NCI-H748 (cell line): Measurements from ENCODE around the gene NLRP12.
"Not testable (repeated sequence)": the region's sequence is repeated elsewhere in the genome, so short reads cannot be mapped to it uniquely, and the experiment has no call there.

Experiments used
- DNase-seq: peaks from one replicate; lab custom pipeline; 2025; ENCODE audit not compliant: unreplicated experiment; lab: John Stamatoyannopoulos, UW

NLRP12 gene, protein sequence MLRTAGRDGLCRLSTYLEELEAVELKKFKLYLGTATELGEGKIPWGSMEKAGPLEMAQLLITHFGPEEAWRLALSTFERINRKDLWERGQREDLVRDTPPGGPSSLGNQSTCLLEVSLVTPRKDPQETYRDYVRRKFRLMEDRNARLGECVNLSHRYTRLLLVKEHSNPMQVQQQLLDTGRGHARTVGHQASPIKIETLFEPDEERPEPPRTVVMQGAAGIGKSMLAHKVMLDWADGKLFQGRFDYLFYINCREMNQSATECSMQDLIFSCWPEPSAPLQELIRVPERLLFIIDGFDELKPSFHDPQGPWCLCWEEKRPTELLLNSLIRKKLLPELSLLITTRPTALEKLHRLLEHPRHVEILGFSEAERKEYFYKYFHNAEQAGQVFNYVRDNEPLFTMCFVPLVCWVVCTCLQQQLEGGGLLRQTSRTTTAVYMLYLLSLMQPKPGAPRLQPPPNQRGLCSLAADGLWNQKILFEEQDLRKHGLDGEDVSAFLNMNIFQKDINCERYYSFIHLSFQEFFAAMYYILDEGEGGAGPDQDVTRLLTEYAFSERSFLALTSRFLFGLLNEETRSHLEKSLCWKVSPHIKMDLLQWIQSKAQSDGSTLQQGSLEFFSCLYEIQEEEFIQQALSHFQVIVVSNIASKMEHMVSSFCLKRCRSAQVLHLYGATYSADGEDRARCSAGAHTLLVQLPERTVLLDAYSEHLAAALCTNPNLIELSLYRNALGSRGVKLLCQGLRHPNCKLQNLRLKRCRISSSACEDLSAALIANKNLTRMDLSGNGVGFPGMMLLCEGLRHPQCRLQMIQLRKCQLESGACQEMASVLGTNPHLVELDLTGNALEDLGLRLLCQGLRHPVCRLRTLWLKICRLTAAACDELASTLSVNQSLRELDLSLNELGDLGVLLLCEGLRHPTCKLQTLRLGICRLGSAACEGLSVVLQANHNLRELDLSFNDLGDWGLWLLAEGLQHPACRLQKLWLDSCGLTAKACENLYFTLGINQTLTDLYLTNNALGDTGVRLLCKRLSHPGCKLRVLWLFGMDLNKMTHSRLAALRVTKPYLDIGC

DNA sequence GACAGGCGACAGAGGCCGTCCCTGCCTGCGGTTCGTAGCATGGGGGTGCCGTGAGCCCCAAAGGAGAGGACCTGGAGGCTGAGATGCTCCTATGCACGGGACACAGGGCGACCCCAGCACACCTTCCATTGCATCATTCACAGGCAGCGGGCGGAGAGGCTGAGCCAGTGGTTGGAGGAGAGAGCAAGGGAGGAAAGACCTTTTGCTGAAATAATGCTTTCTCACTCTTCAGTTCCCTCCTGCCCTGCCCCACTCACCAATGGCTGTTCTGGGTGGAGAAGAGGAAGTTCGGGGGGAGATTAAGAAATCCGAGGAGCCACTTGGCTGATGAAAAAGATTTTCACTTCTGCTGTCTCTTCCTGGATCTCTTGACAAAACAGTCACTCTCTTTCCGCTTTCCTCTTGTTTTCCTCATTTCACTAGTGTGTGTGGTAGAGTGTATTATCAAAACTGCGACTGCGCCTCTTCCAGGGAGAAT is at the start of gene NLRP12:
NLRP12 (minus strand) TSS at position 181 of the 478 bp plus-strand sequence; CDS start at position 41, 140 bp downstream.
- no peak for DNase-seq

DNA sequence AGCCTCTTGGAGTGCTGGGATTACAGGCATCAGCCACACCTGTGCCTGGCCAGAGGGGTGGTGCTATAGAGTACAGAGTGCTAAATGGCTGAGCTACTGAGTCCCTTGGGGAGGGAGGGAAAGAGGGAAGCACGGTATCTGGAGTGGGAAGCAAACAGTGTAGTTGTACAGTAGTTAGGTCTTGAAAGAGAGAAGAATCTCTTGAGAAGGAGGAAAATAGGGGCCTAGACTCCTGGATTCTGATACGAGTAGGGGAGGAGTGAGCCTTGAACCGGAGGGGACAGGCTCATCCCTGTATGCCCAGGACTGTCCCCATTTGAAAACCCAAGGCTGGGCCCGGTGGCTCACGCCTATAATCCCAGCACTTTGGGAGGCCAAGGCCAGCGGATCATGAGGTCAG is 48.6 kb upstream of the NLRP12 start:
- no peak for DNase-seq

DNA sequence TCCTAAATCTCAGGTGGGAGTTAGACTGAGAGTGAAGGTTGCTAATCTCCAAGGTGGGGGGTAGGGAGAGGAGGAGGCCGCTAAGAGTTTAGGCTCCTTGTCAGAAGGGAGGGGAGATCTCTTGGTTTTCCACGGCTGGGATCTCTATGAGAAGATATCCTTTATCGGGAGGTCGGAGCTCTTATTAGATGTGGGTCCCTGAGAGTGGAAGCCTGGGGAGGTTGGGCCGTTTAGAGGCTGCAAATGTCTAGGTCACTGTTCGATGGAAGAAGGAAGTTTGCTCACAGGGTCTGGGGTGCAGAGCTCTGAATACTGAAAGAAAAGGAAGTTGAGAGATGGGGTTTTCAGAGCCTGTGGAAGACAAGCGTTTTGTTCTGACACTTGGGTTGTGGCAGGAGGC is 47.3 kb upstream of the NLRP12 start:
- no peak for DNase-seq

DNA sequence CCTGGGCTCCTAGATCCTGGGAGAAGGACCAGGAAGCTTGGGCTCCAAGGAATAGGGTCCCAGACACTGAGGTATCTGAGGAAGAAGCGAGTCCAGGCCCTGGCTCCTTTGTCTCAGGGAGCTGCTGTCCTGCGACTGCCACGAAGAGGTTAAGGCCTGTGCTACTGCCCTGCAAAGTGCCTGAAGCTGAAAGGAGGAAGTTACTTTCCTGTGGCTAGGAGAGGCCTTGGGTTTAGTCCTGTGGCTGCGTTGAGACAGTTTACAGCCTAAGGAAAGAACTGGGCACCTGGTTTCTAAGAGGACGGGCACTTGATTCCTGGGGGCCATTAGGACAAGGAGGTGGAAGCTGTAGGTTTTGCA is 46.4 kb upstream of the NLRP12 start:
- no peak for DNase-seq

DNA sequence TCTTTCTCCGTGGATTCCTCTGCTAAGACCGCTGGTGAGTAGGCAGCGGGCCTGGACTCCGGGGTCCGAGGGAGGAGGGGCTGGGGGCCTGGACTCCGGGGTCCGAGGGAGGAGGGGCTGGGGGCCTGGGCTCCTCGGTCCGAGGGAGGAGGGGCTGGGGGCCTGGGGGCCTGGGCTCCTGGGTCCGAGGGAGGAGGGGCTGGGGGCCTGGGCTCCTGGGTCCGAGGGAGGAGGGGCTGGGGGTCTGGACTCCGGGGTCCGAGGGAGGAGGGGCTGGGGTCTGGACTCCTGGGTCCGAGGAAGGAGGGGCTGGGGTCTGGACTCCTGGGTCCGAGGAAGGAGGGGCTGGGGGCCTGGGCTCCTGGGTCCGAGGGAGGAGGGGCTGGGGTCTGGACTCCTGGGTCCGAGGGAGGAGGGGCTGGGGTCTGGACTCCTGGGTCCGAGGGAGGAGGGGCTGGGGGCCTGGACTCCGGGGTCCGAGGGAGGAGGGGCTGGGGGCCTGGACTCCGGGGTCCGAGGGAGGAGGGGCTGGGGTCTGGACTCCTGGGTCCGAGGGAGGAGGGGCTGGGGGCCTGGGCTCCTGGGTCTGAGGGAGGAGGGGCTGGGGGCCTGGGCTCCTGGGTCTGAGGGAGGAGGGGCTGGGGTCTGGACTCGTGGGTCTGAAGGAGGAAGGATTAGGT is 45.8 kb upstream of the NLRP12 start:
- DNase-seq = not testable (repeated sequence)

DNA sequence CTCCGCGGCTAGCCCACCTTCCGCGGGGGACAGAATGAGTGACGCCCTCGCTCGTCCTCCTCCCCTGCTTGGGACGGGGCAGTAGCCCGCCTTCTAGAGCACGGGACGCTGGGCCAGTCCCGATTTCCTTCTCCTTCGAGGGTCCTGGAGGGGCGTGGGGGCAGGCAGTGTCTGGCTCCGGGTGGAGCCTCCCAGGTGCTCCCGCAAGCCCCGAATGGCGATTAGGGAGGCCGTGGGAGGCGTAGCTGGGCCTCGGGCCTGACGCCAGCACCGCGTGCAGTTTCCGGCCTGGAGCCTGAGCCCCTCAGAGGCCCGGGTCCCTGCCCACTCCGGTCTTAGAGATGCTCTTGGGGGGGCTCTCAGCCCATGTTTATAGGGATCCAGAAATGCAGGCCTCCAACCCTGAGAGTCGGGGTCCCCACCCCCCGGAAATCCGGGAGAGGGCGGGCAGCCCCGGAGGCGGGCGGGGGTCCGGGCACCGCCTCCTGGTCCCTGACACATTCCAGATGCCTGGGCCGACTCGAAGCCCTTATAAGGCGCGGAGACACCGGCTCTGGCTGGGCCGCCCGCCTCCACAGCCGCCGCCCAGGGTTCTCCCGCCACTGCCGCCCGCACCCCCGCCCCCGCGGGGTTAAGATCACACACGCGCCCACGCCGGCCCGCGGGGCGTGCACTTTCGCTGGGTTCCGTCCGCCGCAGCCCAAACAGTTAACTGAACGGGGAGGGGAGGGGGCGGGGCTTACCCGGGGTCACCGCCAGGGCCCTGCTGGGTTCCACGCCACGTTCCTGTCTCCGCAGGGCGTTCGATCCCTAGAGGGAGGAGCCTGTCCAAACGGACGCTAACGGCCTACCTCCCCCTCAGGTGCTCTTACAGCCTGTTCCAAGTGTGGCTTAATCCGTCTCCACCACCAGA is 45.0 kb upstream of the NLRP12 start:
- peak; percentile 89 for DNase-seq

DNA sequence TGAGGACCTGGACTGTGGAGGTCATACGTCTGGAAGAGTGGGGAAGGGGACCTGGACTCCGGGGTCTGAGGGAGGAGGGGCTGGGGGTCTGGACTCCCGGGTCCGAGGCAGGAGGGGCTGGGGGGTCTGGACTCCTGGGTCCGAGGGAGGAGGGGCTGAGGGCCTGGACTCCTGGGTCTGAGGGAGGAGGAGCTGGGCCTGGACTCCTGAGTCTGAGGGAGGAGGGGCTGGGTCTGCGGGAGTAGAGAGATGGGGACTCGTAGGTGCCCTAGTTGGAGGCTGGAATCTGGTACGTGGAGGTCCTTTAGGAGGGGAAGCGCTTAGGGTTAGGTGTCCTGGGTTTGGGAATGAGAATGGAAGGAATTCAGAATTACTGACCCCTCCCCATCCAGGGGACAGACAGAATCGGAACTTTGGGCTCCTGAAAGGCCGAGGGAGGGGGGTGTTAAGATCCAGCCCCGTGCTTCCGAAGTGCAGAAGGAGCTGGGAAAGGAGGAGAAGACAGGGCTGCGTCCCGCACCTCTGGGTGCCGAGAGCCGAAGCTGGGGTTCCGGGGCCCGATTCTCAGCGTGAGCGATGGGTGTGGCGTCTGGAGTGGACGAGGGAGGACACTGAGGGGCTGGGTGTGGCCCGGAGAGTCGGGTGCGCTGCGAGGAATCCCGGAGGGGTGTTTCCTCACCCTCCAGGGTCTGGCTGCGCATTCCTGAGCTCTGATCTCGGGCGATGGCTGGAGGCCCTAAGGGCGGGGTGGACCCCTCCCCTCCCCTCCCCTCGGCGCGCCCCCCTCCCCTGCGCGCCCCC is 44.2 kb upstream of the NLRP12 start:
- peak; percentile 61 for DNase-seq

DNA sequence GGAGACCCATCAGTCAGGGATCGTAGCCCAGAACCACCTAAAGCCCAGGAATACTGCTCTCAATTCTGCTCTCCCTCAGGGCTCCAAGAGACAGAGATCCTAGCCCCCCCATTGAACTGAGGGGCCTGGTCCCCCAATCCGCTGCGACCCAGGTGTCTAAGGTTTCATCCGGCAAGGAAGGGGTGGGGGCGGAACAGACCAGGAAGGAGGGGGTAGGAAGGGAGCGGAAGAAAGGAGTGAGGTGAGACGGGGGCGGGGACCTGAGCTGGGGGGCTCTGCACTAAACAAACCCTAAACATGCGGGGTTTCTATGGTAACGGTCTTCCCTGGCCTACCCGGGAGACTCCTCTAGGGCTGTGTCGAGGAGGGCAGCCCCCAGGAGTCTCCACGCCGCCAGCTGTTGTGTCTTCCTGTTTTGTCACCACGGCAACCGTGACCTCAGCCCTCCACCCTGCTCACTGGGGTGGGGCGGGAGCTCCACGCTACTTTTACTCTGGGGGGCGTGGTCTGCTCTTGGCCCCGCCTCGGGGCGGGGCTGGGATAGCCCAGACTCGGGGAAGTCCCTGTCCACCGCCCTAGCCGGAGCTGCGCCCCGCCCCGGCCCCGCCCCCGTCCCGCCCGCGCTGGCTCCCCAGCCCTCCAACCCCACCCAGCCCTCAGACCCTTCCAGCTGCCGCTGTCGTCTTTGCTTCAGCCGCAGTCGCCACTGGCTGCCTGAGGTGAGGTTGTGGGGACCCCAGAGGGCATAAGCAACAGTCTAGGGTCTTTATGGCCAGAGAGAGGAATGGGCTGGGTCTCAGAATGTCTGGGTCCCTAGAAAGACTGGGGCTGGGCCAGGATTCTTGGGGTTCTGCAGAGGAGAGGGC is 43.3 kb upstream of the NLRP12 start, which contains the start of gene MYADM:
MYADM (plus strand) TSS at position 659 of the 866 bp plus-strand sequence. CDS start 5,647 bp downstream, outside the sequence.
- DNase-seq = peak; percentile 99

DNA sequence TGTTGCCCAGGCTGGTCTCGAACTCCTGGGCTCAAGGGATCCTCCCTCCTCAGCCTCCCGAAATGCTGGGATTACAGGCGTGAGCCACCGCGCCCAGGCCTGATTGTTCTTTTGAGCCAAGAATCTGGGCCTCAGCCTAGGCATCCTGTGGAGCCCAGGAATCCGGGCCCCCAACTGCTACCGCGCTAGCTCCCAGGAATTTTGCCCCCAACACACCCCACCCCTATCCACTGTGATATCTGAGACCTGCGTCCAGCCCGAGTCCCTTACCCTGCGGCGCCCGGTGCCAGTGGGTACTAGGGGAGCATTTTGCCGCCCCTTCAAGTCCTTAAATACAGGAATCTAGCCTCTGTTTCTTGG is 42.7 kb upstream of the NLRP12 start:
- no peak for DNase-seq

DNA sequence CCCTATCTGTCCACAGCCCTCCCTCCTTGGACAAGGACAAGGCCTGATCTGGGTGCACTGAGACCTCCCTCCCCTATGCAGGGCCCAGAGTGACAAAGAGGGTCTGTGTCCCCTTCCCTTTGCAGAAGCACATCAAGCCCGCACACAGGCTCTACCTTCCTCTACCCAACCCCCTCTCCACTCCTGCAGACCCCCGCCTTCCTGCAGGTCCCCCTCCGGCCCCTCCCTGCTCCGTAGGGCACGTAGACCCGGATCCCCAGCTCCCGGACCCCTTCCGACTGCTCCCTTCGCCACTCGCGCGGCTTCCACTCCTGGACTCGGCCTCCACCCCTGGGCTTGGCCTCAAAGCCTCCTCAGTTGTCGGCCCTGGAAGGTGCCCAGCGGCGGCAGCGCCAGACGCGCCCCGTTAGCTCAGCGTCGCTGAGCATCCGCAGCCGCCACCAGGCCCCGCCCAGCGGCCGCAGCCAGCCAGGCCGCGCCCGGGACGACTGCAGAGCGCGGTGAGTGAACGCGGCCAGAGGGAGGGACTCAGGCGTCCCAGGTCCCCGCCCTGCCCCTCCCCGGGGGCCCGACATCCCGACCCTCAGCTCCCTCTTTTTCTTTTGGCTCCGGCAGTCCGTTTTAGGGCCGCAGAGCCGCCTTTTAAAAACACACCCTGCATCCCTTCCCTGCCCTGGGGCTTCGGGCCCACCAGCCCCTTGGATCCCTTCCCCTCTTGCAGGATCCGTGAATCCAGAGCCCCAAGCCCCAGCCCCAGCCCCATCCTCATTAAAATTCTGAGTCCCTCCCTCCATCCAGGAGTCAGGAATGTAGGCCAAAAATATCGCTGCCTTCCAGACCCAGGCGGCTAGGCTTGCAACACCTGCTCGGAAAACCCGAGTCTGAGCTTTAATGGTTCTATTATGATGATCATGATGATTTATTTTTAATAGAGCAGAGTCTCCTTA is 42.1 kb upstream of the NLRP12 start:
- DNase-seq = peak; percentile 76

DNA sequence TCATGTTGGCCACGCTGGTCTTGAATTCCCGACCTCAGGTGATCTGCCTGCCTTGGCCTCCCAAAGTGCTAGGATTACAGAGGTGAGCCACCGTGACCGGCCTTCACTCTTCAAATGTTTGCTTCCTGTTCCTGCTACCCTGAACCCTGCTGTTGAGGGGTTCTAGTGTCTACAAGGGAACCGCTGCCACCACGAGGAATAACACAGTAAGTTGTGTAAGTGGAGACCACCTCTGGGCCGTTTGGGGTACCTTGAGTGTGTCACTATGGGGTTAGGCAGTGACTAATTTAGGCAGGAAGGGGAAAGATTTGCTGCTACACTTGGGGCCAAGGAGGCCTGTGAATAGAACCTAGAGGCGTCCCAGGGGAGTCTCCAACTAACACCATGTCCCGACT is 41.4 kb upstream of the NLRP12 start:
- no peak for DNase-seq

DNA sequence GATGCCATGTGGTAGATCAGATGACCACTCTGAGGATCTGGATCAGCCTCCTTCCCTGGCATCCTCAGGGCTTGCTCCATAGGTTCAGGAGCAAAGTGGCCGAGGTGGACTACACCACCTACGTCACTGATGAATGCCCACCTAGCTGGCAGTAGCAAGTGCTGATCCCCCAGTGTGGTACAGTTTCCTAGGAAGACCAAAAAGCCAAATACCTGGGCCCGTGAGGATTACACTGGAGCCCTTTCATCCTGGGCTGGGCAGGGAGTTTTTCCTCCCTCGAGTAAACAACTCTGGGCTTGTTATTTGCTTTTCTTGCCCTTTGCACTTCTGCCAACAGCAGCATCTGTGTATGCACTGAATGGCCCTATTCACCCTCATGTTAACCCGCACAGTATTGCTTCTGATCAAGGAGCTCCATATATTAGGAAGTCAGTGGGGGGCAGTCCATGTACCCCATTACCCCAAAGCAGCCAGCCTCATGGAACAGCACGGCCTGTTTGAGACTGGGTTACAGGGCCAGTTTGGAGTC is 40.3 kb upstream of the NLRP12 start:
- DNase-seq = peak; percentile 78

DNA sequence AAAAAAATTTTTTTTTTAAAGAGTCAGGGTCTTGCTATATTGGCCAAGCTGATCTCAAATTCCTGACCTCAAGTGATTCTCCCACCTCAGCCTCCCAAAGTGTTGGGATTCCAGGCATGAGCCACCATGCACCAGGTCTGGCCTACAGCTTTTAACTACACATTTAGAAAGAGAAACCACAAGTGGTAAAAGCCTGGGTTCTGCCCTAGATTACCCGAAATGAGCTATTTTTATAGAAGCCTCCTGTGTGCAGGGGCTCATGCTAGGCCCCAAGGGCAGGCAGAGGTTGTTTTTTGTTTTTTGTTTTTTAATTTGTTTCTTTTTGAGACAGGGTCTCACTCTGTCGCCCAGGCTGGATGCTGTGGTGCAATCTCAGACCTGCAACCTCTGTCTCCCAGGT is 29.6 kb upstream of the NLRP12 start:
- no peak for DNase-seq

DNA sequence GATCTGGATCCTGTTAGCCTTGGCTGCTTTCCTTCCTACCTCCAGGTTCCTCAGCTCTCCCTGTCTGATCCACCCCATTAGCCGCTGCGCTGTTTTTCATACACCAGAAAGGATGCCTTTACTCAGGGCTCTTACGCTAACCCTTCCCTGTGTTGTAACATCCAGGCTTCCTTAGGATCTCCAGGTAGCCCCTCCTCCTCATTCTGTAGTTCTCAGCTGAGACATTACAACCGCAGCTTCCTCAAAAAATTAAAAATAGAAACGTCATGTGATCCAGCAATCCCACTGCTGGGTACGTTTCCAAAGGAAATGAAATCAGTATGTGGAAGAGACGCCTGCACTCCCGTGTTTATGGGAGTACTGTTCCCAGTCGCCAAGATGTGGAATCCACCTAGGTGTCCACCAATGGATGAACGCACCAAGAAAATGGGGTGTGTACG is 25.1 kb upstream of the NLRP12 start:
- DNase-seq = no peak

DNA sequence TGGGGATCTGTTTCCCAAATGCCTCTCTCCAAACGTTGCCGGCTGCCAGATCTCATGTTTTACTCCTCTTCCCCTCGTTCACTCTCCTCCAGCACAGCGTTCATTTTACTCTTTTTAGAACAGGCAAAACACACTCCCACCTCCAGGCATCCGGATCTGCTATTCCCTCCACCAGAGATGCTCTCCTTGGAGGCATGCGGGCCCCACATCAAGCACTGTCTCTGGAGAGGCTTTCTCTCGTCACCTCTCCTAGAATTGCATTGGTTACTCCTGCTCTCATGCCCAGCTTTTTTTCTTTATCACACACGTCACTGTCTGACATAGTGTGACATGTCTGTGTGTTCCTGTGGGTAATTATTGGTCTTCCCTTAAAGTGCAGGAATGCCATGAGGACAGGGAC is 23.4 kb upstream of the NLRP12 start:
- DNase-seq = no peak

DNA sequence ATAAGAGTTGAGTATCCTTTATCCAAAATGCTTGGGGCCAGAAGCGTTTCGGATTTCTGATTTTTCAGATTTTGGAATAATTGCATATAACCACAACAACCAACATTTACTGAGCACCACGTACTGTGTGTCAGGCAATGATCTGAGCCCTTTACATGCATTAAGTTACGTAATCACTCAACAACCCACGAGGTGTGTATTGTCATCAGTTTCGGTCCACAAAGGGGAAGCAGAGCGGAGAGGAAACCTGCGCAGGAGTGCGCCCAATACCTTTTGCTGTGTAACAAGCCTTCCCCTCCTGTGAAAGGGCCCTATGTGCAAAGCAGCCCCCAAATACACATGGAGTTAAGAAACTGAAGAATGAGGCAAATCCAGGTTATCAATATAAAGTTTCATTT is 20.7 kb upstream of the NLRP12 start:
- DNase-seq = no peak

DNA sequence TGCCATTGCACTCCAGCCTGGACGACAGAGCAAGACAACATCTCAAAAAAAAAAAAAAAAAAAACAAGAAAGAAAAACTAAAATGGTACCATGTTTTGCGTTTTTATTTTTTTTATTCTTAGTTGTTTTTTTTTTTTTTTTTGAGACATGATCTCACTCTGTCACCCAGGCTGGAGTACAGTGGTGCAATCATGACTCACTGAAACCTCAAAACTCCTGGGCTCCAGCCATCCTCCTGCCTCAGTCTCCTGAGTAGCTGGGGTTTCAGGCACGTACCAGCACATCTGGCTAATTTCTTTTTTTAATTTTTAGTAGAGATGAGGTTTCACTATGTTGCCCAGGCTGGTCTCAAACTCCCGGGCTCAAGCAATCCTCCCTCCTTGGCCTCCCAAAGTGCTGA is 16.8 kb upstream of the NLRP12 start:
- not testable (repeated sequence) for DNase-seq
